Kidney epithelial cell (primary cell): Measurements from ENCODE around the gene MCC. TPM values are rescaled to one million over a fixed set of nuclear protein-coding genes. Genes with fewer than 3 reads are reported as not detected.

Source experiments
- DNase-seq: peaks from one replicate; pipeline ENCODE4 v3.0.0-alpha.2; 2010; ENCODE audit warnings: low read depth
- H3K27me3 ChIP-seq: 2 replicates; pipeline ENCODE4 v1.6.0; 2011; ENCODE audit warnings: low read length; ENCODE audit not compliant: control insufficient read depth, insufficient read depth
- H3K36me3 ChIP-seq: 2 replicates; pipeline ENCODE4 v1.5.1; 2011; ENCODE audit warnings: low read length; ENCODE audit not compliant: control insufficient read depth, insufficient read depth
- H3K4me3 ChIP-seq: 2 replicates; pipeline ENCODE4 v1.5.1; 2011; ENCODE audit warnings: low read depth, mild to moderate bottlenecking, control low read depth, low read length
- total RNA-seq: library from RNA; depleted of rRNA; stranded (reverse); fragments of >200 nt; gene quantifications from 2 replicates; pipeline ENCODE4 v1.2.3, GENCODE V29; 2015
- TF ChIP-seq, protein P1 (sequence below): IDR thresholded peaks from 2 replicates; pipeline ENCODE4 v1.5.1; 2011; ENCODE audit warnings: mild to moderate bottlenecking, moderate library complexity, low read length, control low read depth, inconsistent platforms; ENCODE audit not compliant: insufficient read depth, poor library complexity, severe bottlenecking

MCC gene
- total RNA-seq, 1 donor from 2014 or later = 16.7 TPM

DNA sequence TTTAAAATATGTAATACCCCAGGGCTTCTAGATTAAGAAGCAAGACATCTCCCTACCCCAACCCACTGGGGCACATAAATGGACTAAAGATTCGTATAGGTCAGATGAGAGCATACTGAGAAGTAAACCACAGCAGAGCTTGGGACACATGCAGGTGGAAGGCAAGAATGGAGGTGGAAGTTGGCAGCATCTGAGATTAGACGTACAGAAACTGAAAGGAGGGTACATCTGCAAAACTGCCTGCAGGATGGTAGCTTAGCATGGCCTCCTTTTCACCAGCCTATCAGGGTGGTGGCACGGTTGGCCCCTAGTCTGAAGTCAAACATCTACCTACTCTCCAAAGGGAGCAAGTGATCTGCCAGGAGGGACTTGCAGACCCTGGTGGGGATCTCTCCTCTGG is 235.2 kb downstream of the MCC start:
- TF ChIP-seq, protein P1, sequence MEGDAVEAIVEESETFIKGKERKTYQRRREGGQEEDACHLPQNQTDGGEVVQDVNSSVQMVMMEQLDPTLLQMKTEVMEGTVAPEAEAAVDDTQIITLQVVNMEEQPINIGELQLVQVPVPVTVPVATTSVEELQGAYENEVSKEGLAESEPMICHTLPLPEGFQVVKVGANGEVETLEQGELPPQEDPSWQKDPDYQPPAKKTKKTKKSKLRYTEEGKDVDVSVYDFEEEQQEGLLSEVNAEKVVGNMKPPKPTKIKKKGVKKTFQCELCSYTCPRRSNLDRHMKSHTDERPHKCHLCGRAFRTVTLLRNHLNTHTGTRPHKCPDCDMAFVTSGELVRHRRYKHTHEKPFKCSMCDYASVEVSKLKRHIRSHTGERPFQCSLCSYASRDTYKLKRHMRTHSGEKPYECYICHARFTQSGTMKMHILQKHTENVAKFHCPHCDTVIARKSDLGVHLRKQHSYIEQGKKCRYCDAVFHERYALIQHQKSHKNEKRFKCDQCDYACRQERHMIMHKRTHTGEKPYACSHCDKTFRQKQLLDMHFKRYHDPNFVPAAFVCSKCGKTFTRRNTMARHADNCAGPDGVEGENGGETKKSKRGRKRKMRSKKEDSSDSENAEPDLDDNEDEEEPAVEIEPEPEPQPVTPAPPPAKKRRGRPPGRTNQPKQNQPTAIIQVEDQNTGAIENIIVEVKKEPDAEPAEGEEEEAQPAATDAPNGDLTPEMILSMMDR = no peak
- no peaks in the 10 kb centered on the region for H3K27me3 ChIP-seq
- no peak for DNase-seq
- H3K36me3 ChIP-seq = no peaks in the 10 kb centered on the region
- no peak overlapping the region for H3K4me3 ChIP-seq

DNA sequence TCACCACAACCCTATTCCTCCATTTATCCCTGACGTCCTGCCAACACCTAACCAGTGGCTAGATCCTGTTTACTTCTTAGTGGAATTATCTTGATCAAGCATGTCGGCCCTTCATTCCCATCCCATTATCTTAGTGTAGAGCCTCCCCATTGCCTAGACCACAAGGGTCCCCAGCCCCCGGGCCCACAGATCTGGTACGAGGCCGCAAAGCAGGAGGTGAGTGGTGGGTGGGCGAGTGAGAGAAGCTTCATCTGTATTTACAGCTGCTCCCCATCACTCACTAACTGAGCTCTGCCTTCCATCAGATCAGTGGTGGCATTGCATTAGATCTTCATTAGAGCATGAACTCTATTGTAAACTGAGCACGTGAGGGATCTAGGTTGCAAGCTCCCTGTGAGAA is 236.2 kb downstream of the MCC start:
- H3K36me3 ChIP-seq = no peaks in the 10 kb centered on the region
- H3K4me3 ChIP-seq = no peak overlapping the region
- TF ChIP-seq, protein P1 = no peak
- H3K27me3 ChIP-seq = no peaks in the 10 kb centered on the region
- no peak for DNase-seq

DNA sequence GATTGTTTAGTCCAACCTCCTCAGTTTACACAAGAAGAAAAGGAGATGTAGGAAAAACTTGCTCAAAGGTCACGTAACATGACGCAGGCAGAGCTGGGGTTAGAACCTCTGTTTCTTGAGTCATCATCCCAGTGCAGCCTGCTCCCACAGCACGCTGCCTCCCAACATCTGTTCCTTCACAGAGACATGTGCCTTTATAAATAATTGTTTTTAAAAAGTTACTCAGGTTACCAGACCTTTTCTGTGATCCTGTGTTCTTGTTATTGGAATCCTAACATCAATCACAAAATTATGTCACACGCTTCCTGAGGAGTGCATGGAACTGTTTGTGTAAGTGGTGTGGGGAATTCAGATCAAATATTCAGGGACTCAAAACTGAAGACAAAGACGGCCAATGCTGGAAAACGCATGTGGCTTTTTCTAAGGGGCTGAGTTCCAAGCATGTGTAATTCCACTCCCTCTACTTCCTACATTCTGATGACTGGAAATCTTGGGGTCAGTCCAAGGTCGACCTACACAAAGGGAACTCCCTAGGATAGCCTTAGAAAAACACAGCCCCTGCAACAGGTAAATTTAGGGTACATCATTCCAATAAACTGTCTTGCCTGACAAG is 237.8 kb downstream of the MCC start:
- Histone ChIP-seq H3K36me3 (no peaks in the 10 kb centered on the region), H3K4me3 (no peak overlapping the region), H3K27me3 (no peaks in the 10 kb centered on the region)
- TF ChIP-seq, protein P1 = no peak
- no peak for DNase-seq

DNA sequence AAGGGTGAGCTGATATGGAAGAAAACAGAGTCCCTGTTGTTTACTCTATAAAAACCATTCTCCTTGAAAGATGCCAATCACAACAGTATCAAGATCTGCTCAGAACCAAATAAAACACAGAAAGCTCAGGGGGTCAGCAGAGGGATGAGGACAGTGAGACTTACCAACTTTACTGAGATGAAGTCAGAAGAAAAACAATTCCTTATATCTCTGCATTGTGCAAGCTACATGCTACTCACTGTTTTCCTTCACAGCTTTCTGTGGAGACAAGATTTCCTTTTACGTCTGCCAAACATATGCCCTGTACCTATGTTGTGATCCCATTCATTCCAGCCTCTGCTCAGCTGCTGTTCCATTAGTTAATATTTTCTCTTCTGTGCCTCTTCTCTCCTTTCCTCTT is 239.0 kb downstream of the MCC start:
- Histone ChIP-seq H3K27me3 (no peaks in the 10 kb centered on the region), H3K4me3 (no peak overlapping the region), H3K36me3 (no peaks in the 10 kb centered on the region)
- DNase-seq = no peak
- TF ChIP-seq, protein P1 = no peak

DNA sequence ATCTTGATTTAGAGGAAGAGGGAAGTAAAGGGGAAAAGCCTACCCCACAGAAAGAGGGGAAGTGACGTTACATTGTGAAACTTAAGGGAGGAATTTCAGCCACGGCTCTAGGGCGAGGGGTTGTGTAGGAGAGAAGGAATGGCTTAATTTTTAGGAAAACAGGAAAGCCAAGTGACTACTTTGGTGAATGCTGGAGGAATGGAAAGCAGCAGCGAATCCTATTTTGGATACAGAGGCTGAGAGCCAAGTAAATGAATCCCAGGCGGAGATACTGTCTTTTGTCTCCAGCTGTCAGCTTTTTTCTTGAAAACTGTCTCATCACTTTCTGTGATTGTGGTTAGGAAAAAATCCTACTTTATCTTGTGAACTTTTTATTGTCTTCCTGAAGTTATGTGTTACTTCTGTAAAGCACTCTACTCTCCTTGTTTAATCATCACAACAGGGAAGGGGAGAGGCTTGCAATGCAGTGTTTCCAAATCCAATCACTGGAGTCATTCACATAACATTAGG is 241.8 kb downstream of the MCC start:
- TF ChIP-seq, protein P1 = no peak
- Histone ChIP-seq H3K36me3 (no peaks in the 10 kb centered on the region), H3K27me3 (no peaks in the 10 kb centered on the region), H3K4me3 (no peak overlapping the region)
- no peak for DNase-seq
